ENCODE data around the gene NFRKB.

NFRKB gene

DNA sequence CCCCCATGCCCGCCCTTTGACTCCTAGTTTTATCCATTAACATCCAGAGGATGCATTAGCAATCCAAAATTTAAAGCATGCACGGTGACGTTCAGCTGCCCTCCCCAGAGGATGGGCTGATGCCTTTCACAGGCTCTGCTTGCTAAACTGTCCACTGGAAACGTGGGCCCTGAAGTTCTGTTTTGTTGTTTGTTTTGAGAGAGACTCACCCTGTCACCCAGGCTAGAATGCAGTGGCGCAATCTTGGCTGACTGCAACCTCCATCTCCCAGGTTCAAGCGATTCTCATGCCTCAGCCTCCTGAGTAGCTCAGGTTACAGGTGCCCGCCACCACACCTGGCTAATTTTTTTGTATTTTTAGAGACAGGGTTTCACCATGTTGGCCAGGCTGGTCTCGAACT, 39.3 kb downstream of the NFRKB start:
- H3K4me2 ChIP-seq, result no peak overlapping the region
- H3K27ac ChIP-seq, result no peak overlapping the region

DNA sequence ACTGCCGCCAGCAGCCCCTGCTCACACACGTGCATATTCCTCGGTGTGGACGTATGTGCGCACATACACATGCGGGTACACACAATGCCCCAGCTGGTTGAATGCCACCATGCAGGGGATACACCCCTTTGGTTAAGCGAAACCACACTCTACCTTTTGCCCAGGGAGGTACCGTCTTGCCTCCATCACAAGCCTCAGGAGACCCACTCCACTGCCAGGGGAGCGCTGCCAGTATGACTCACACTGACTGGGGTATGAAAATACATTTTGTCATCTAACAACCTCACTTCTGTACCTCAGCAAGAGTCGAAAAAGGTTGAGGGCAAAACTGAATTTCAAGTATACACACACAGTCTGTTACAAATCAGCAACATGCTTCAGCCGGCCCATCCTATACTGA, 40.3 kb downstream of the NFRKB start:
- H3K4me1 ChIP-seq (ENCODE audit: low read depth, poor library complexity, severe bottlenecking), result peaks cover 16% of the 10 kb centered on the region
- H4K20me1 ChIP-seq (ENCODE audit: insufficient read depth), result no peaks in the 10 kb centered on the region
- no peak overlapping the region for H3K4me2 ChIP-seq
- H3K9ac ChIP-seq, result no peak overlapping the region
- no peak overlapping the region for H3K27ac ChIP-seq
- no peak overlapping the region for H3K4me3 ChIP-seq (IDR thresholded peaks at IDR 0.05; ENCODE audit: insufficient read depth, low read depth, low read length)
- no peak overlapping the region for H2AFZ ChIP-seq (ENCODE audit: low read depth)
- no peaks in the 10 kb centered on the region for H3K79me2 ChIP-seq (ENCODE audit: insufficient read depth, low read depth)
- TF ChIP-seq, protein P1, sequence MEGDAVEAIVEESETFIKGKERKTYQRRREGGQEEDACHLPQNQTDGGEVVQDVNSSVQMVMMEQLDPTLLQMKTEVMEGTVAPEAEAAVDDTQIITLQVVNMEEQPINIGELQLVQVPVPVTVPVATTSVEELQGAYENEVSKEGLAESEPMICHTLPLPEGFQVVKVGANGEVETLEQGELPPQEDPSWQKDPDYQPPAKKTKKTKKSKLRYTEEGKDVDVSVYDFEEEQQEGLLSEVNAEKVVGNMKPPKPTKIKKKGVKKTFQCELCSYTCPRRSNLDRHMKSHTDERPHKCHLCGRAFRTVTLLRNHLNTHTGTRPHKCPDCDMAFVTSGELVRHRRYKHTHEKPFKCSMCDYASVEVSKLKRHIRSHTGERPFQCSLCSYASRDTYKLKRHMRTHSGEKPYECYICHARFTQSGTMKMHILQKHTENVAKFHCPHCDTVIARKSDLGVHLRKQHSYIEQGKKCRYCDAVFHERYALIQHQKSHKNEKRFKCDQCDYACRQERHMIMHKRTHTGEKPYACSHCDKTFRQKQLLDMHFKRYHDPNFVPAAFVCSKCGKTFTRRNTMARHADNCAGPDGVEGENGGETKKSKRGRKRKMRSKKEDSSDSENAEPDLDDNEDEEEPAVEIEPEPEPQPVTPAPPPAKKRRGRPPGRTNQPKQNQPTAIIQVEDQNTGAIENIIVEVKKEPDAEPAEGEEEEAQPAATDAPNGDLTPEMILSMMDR (conservative IDR thresholded peaks at IDR 0.05; ENCODE audit: low read depth, low read length), result no peak
- H3K36me3 ChIP-seq (ENCODE audit: insufficient read depth), result no peaks in the 10 kb centered on the region
- H3K27me3 ChIP-seq (ENCODE audit: insufficient read depth, low read depth), result no peaks in the 10 kb centered on the region

More for the DNA sequence above, 39.3 kb downstream of the NFRKB start:
- H2AFZ ChIP-seq (ENCODE audit: low read depth), result no peak overlapping the region
- no peaks in the 10 kb centered on the region for H3K27me3 ChIP-seq (ENCODE audit: insufficient read depth, low read depth)
- H3K9ac ChIP-seq, result no peak overlapping the region
- H3K36me3 ChIP-seq (ENCODE audit: insufficient read depth), result no peaks in the 10 kb centered on the region
- H4K20me1 ChIP-seq (ENCODE audit: insufficient read depth), result no peaks in the 10 kb centered on the region
- no peak overlapping the region for H3K4me3 ChIP-seq (IDR thresholded peaks at IDR 0.05; ENCODE audit: insufficient read depth, low read depth, low read length)
- TF ChIP-seq, protein P1 (conservative IDR thresholded peaks at IDR 0.05; ENCODE audit: low read depth, low read length), result no peak
- peaks cover 16% of the 10 kb centered on the region for H3K4me1 ChIP-seq (ENCODE audit: low read depth, poor library complexity, severe bottlenecking)
- H3K79me2 ChIP-seq (ENCODE audit: insufficient read depth, low read depth), result no peaks in the 10 kb centered on the region

DNA sequence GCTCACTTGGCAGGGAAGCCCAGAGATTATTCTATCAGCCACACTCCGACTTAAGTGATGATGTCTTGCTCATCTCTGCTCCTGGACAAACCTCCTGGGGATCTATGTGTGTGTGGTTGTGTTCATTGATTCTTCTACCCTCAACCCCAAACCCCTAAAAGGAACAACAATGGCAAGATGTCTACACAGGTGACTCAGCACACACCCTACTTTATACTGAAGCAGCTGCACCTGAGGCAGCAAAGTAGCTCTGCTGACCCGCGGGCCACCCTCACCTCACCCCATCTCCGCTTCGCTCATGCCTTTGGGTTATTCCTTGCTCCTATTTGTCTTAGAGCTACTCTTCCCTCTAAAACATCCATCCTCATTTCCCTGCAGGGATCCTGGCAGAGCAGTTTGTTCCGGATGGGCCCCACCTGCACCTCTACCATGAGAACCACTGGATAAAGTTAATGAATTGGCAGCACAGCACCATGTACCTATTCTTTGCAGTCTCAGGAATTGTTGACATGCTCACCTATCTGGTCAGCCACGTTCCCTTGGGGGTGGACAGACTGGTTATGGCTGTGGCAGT, 41.1 kb downstream of the NFRKB start:
- Histone ChIP-seq H2AFZ (ENCODE audit: low read depth) (peak overlapping the region; percentile 2; the same call in 1 of the 2 replicates), H3K27me3 (ENCODE audit: insufficient read depth, low read depth) (no peaks in the 10 kb centered on the region), H3K79me2 (ENCODE audit: insufficient read depth, low read depth) (no peaks in the 10 kb centered on the region), H3K4me2 (peak overlapping the region; percentile 19; the same call in 1 of the 2 replicates), H3K36me3 (ENCODE audit: insufficient read depth) (no peaks in the 10 kb centered on the region), H3K4me1 (ENCODE audit: low read depth, poor library complexity, severe bottlenecking) (peaks cover 16% of the 10 kb centered on the region), H3K4me3 (IDR thresholded peaks at IDR 0.05; ENCODE audit: insufficient read depth, low read depth, low read length) (no peak overlapping the region), H4K20me1 (ENCODE audit: insufficient read depth) (no peaks in the 10 kb centered on the region), H3K27ac (no peak overlapping the region; the same call in 1 of the 2 replicates), H3K9ac (no peak overlapping the region)
- TF ChIP-seq, protein P1 (conservative IDR thresholded peaks at IDR 0.05; ENCODE audit: low read depth, low read length), result no peak

DNA sequence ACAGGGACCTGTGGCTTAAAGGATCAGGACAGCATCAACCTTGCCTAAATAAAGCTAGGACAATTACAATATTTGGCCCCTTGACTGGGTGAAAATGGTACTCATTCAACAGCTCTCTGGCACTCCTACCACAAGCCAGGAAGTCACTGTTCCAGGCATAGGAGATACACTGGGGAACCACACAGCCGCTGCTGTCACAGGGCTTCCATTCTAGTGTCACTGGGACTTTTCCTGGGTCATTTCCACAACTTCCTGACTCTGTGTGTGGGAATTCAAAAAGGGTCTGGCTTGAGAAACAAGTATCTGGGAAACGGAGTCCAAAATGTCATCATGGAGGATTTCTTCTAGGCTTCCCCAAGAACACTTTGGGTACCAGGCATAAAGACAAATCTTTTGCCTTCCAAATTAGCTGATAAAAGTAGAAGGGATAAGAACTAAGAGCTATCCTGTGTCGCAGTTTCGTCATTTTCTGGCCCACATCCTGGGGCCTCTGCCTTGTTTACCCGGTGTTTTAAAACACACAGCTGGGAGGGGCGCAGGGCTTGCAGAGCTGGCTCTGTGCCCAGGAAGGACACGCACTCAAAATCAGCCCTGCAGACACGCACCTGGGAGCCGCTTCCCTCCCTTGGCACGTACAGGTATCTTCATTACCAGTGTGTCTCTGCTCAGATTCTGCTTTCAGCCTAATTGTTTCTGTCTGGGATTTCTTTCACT, 41.7 kb downstream of the NFRKB start:
- Histone ChIP-seq H3K4me2 (peak overlapping the region; percentile 19; the same call in 1 of the 2 replicates), H3K4me1 (ENCODE audit: low read depth, poor library complexity, severe bottlenecking) (peaks cover 16% of the 10 kb centered on the region), H3K27ac (peak overlapping the region; percentile 4; the same call in 1 of the 2 replicates), H3K27me3 (ENCODE audit: insufficient read depth, low read depth) (no peaks in the 10 kb centered on the region), H3K9ac (no peak overlapping the region), H3K36me3 (ENCODE audit: insufficient read depth) (no peaks in the 10 kb centered on the region), H2AFZ (ENCODE audit: low read depth) (peak overlapping the region; percentile 2; the same call in 1 of the 2 replicates), H4K20me1 (ENCODE audit: insufficient read depth) (no peaks in the 10 kb centered on the region), H3K4me3 (IDR thresholded peaks at IDR 0.05; ENCODE audit: insufficient read depth, low read depth, low read length) (no peak overlapping the region), H3K79me2 (ENCODE audit: insufficient read depth, low read depth) (no peaks in the 10 kb centered on the region)
- TF ChIP-seq, protein P1 (conservative IDR thresholded peaks at IDR 0.05; ENCODE audit: low read depth, low read length), result no peak
